Hepatocyte (in vitro differentiated cells): ENCODE results near the gene RRP12.

ENCODE experiments used
- CTCF ChIP-seq: fragments of 200-600 bp; sonication (generic); IDR thresholded peaks from 2 replicates; pipeline ENCODE4 v1.5.1; 2016; ENCODE audit warnings: antibody characterized with exemption, mild to moderate bottlenecking; ENCODE audit not compliant: poor library complexity
- EZH2 ChIP-seq: fragments of 200-600 bp; sonication (generic); IDR thresholded peaks from 2 replicates; pipeline ENCODE4 v1.6.1; 2016; ENCODE audit warnings: antibody characterized with exemption, mild to moderate bottlenecking, borderline replicate concordance

- no peak for TF ChIP-seq CTCF
- no peak for TF ChIP-seq EZH2
Observed at GRCh38 chr10:97321804-97322190, 79.3 kb downstream of the RRP12 start.
